Measurements from ENCODE around the gene MAPK8IP2.

DNA sequence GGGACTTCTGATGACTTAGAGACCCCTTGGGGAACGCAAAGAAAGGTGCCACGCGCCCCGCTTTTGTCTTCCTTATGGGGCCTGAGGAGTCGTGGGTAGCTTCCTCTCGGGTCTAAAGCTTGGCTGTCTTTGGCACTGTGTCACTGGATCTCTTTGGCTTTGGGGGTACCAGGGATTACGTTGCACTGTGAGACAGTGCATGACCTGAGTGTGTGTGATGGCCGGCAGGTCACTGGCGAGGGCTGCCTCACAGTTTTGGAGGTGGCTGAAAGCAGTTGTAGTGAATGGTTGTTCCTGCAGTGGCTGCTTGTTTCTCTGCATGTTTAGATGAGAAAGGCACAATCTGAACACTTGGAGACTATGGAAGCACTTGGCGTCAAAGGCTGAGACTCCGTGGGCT is 33.2 kb downstream of the MAPK8IP2 start:
- TF ChIP-seq POLR2A (IDR thresholded peaks at IDR 0.05) (no peak), EP300 (IDR thresholded peaks at IDR 0.05) (no peak)
- TF ChIP-seq, protein P1, sequence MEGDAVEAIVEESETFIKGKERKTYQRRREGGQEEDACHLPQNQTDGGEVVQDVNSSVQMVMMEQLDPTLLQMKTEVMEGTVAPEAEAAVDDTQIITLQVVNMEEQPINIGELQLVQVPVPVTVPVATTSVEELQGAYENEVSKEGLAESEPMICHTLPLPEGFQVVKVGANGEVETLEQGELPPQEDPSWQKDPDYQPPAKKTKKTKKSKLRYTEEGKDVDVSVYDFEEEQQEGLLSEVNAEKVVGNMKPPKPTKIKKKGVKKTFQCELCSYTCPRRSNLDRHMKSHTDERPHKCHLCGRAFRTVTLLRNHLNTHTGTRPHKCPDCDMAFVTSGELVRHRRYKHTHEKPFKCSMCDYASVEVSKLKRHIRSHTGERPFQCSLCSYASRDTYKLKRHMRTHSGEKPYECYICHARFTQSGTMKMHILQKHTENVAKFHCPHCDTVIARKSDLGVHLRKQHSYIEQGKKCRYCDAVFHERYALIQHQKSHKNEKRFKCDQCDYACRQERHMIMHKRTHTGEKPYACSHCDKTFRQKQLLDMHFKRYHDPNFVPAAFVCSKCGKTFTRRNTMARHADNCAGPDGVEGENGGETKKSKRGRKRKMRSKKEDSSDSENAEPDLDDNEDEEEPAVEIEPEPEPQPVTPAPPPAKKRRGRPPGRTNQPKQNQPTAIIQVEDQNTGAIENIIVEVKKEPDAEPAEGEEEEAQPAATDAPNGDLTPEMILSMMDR (IDR thresholded peaks at IDR 0.05) = no peak
